HG02852 (cell line): ENCODE data around the gene SETD1A.
A peak's percentile ranks its signal among the peaks of the same experiment; 100 is the strongest.

ENCODE experiments used
- ATAC-seq: cut with Tn5 transposase; IDR thresholded peaks from one replicate; pipeline ENCODE4 v1.9.1; 2021; ENCODE audit warnings: mild to moderate bottlenecking, moderate library complexity; ENCODE audit not compliant: unreplicated experiment

SETD1A gene

DNA sequence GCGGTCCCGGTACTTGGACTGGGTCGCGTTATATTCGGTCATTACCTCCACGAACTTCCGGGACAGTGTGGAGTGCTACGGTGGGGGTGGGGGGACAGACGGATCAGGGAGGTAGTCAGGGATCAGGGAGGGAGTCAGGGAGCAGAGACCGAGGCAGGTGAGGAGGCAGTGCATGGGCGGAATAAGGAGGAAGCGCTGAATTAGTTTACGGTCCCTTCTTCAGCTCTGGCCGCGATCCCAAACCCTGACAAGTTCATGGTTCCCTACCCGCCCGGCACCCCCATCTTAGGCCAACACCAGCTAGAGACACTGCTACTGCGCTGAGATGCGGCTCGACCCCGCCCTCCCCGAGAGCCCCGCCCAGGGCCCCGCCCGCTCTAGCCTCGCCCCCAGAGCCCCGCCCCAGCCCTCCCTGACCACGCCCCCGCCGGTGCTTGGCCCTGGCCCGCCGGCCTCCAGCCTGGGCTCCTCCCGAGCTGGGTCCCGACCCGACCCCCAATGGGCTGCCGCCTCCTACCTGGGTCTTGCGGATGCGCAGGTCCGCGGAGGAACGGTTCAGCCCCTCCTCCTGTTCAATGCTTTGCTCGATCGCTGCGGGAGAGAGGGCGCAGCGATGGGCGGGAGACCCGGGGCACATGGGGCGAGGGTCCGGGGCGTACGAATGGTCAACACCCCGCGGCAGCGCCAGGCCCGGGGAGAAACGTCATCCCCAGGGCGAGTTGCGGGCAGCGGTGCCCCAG lies 39.6 kb downstream of the SETD1A start:
- ATAC-seq: peak; percentile 81

DNA sequence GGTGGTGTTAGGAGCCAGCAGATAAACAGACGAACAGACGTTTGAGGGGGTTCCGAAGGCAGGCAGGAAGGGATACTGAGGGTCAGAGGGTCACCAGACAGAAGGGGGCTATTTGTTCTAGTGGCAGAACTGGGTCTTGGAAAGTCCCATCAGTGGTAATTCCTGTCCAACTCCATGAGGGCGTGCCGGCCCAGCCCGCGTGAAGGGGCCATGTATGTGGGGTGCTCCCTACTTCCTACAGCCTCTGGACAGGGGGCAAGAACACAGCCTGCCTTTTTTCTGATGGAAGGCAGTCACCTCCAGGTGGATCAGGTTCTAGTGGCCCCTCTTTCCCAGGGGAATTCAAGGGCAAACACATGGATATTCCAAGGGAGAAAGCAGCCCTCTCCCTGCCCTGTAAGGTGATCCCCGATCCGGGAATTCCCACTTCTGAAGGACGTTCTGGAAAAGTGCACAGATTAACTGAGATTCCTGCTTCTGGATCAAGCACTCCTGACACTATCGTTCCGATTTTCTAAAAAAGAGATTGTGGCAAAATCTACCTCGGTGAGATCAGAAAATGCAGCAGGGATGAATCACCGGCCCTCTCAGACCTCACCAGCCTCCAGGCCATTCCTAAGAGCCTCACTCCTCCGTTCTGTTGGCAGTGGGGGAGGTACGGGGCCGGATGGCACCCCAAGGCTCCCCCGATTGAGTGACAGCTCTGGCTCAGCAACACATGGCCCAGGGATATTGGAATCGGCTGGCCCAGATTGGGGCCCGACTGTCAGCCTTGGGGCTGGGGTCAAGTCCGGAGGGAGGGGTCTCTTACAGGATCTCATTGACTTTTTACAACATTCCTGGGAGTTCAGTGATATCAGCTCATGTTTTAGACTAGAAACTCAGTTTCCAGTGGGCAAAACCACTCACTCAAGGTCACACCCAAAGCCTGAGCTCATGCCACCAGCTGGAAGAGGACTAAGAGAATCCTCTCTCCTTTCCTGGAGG lies 40.5 kb downstream of the SETD1A start:
- no peak for ATAC-seq

DNA sequence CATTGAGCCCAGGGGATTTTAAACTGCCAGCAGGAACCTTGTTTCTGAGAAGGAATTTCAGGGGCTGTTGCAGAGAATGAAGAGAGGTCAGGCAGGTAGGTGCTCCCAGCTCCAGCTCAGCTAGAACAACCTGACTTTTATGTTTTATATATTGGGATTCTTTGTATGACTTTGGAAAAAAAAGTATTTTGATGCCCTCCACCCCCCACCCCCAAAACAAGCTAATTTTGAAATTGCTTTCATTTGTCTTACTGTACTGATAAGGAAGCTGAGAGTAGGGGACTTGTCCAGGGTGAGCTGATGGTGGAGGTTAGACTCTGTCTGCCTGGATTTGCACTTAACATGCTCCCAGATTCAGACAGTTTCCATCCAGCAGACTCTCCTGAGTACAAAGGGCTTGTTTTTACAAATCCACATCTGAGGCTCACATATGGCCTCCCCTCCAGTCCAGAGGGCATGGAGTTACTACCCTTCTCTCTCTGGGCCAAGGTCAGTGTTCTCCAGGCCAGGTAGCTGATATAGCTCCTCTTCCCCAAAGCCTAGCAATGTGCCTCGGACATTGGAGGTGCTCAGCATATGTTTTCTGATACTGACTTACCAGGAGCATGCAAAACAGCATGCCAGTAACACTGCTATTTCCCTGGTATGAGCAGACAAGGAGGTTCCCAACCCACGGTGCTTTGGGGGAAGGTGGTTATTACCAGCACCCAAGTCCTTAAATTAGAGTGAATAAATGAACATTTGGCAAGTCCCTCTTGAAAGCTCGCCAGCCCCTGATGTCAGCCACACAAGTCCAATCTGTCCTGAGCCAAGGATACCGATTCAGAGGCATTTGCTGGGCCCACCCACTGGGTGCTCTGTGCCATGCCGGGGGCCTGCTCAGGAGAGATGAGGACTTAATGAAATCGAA lies 41.6 kb downstream of the SETD1A start:
- no peak for ATAC-seq

DNA sequence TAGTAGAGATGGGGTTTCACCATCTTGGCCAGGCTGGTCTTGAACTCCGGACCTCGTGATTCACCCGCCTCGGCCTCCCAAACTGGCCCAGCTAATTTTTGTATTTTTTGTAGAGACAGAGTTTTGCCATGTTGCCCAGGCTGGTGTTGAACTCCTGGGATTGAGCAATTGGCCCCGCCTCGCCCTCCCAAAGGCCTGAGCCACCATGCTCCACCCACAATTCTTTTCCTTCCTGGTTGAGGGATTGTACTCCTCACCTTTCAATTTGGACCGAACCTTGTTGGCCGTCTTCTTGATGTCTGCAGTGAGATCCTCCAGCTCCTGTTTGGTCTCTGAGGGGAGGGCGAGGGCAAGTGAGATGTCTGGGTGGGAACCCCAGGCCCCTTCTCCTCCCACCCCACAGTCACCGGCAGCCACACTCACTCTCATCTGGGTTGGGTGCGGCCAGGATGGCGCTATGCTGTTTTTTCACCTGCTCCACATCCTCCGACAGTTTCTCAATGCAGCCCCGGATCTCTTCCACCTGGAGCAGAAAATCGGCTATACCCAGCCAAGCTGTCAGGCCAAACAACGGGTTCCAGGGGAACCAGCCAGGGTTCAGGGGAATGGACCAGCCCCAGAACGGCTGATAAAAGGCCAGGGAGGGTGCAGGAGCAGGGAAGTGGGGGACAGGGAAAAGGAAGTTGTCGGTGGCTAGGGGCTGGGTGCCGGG lies 43.3 kb downstream of the SETD1A start:
- ATAC-seq: no peak

DNA sequence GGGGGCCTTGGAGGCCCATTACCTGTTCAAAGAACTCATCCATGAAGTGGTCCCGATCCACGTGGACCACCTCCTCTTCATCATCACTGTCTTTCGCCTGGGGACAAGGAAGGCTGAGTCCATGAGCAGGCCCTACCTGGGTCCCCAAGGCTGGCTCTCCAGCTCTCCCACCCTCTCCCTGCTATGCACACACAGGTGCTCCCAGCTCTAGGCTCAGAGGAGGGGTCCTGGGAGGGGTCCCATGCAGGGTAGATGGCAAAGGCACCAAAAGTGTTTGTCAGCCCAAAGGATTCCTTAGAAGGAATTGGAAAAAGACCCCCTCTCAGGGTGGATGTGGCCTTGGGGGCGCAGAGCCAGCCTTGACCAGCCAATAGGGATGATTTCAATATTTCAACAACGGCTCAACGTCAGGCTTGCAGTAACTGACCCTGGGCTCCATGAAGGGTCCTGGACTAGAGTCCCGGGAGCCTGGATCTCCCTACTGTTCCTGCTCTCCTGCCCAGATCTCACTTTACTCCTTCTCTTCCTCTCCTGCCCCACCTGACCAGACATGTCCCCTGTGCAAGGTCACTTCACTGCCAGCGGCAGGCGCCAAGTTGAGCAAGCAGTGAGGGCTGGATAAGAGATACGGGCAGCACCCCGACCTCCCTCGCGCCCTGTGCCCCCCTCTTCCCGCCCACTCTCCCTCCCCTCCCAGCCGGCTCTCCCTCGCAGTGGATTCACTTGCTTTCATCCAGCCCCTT lies 44.1 kb downstream of the SETD1A start:
- ATAC-seq: no peak

DNA sequence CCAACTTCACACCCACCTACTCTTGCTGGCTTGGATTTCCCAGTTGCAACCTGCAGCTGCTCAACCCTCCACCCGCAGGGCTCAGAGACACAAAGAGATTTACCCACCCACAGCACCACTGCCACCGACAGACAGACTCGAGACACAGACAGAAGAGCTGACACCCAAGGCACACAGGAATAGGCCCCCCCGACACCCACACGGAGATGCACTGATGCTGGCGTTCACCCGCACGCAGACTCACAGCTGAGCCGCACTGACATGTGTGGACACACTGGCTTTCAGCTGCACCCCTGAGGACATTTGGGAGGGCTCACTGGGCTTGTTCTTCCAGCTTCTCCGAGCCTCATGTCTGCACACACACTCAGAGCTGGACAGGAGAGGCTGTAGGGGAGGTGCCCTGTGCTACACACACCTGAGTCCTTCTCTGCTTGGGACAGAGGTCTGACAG lies 44.7 kb downstream of the SETD1A start:
- no peak for ATAC-seq

DNA sequence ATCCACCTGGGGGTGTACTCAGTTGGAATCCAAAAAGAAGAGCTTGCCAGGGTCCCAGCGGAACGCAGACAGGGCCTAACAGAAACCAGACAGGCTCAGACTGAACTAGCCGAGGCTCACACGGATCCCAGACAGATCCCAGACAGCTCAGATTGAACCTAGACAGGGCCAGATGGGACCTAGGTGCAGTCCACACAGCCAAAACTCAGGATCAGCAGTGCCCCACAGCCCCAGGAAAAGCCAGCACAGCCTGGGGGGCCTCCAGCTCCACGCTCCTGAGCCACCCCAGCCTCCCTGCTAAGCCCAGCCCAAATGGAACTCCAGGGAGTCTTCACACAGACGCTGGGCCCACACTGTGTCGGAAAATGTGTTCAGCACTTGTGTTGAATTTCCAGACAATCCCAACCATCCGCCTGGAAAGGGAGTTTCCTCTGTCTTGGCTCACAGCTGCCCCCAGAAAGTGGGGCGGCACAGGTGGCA lies 45.3 kb downstream of the SETD1A start:
- ATAC-seq: no peak

DNA sequence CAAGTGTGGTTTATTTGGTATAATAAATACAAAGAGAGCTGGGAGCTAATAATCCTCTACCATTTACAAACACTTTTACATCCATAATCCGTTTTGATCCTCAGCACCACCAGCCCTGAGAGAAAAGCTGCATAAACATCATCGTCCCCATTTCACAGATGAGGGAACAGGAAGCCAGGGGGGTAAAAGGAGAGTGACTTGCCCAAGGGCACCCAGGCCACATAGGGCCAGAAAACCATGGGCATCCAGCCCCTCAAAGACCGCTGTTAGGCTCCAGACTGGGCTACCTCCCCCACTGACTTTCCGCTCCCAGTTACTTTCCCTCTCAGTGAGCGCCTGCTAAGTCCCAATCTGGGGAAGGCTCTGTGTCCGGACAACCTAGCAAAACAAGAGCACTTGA lies 46.2 kb downstream of the SETD1A start:
- ATAC-seq: no peak

DNA sequence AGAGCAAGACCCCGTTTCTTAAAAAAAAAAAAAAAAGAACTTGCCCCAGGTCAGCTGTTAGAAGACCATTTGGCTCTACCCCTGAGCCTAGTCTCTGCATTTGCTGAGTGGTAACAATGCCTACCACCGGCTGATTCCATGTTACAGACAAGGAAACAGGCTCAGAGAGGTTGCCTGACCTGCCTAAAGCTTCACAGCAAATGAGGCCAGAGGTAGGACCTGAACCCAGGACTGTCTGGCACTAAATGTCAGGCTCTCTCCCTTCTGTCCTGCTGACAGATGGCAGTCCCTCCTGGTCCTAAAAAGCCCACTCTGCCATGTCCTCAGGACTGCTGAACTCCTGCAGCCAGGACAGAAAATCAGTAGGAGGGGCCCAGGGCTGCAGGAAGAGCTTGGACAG lies 47.1 kb downstream of the SETD1A start:
- ATAC-seq: no peak

DNA sequence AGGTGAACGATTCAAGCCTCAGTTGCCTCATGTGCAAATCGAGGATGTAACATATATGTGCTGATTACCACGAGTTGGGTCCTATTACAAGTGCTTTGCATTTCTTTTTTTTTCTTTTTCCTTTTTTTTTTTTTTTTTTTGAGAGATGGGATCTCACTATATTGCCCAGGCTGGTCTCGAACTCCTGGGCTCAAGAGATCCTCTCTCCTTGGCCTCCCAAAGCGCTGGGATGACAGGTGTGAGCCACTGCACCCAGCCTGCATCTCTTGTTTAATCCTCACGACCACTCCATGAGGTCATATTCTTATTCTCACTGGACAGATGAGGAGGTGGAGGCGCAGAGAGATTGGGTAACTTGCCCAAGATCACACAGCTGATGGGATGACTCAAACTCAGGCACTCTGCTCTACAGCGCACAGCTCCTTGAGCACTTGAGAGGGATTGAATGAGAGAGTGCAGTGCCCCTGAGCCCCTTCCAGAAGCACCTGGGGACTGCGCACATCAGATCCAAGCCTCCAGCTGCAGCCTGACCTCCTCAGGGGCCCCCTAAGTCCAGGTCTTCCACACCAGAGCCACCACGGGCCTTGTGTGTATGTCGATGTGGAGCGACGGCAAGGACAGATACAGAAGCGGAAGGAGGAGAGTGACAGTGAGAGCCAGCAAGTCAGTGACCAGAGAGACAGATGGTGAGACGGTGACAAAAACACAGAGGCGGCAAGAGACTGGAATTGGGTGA lies 48.0 kb downstream of the SETD1A start:
- no peak for ATAC-seq

DNA sequence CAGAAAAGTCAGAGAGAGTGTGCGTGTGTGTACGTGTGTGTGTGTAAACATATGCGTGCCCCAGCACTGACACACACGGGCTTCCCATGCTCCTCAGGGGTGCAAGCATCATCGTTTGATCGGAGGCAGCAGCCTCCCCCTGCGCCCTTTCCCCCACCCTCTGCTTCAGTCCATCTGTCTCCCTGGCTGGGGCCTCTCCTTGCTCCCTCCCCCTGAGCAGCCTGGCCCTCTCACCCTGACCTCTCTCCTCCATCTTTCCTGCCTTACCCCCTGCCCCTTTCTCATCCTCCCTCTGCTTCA lies 48.5 kb downstream of the SETD1A start:
- no peak for ATAC-seq

DNA sequence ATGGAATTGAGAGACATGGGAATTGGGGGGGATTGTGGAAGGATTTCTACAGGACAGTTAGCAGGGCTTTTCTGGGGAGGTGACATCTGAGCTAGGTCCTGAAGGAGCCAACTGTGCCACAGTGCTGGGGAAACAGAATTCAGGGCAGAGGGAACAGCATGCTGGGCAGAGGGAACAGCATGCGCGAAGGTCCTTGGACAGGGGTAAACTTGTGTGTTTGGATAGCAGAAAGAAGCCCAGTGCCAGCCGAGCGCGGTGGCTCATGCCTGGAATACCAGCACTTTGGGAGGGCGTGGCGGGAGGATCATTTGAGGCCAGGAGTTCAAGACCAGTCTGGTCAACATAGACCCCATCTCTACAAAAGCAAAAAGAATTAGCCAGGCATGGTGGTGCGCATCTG lies 49.0 kb downstream of the SETD1A start:
- no peak for ATAC-seq

DNA sequence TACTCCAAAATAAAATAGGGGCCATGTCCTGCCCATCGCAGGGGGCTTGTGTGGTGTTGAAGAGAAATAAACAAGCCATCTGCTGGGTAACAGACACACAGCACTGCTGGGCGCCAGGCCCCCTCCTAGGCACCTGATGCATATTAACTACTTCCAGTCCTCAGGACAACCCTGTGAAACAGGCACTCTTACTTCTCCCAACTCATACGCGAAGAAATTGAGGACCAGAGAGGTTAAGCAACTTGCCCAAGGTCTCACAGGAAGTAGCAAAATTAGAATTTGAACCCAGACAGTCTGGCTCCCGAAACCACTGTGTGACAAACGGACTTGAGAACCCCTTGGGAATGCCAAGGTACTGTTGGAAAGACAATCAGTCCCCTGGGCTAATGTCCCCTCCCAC lies 50.1 kb downstream of the SETD1A start:
- no peak for ATAC-seq

DNA sequence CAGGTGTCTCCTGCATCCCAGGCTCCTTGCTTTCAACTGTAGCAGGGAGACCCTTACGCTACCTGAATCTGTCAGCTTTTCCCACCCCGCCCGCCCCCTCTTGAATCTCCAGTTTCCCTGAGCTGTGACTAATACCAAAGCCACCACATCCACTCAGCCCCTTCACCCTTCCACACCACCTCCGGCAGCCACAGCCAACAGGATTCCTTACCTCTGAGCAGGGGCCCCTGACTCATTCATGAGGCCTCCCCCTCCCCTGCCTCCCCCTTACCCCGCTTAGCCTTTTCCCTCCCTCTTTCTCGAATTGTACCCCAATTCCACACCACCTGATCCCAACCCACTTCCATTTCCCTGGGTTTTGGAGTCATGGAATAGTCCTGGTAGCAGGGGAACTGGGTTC lies 50.6 kb downstream of the SETD1A start:
- no peak for ATAC-seq

DNA sequence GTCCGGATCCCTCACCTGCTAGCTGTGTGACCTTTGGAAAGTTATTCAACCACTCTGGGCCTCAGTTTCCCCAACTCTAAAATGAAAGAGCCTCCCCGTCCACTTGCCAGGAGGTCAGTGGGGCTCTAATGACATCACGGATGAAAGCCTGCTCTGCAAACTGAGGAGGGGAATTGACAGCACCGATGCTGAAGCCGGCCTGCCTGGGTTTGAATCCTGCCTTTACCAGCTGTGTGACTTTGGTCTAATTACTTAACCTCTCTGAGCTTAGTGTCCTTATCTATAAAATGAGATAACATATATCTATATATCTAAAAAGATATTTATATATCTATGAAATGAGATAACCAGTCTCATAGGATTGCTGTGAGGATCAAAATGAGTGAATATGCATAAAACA lies 51.0 kb downstream of the SETD1A start:
- no peak for ATAC-seq

DNA sequence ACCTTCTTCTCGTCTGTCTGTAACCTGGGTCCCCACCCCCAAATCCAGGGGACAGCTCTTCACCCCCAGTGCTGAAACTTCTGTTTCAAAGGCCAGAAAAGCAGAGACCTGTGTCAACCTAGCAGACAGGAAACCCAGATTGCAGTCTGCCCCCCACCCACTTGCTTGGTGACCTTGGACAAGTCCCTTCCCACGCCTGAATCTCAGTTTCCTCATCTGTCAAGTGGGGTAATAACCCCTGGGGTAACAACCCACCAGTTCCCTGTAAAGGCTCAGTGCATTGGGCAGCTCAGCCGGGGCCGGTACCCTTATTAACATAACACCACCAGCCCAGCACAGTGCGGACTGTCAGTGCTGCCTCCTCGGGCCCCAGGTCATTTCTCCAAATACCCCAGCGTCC lies 51.6 kb downstream of the SETD1A start:
- no peak for ATAC-seq

DNA sequence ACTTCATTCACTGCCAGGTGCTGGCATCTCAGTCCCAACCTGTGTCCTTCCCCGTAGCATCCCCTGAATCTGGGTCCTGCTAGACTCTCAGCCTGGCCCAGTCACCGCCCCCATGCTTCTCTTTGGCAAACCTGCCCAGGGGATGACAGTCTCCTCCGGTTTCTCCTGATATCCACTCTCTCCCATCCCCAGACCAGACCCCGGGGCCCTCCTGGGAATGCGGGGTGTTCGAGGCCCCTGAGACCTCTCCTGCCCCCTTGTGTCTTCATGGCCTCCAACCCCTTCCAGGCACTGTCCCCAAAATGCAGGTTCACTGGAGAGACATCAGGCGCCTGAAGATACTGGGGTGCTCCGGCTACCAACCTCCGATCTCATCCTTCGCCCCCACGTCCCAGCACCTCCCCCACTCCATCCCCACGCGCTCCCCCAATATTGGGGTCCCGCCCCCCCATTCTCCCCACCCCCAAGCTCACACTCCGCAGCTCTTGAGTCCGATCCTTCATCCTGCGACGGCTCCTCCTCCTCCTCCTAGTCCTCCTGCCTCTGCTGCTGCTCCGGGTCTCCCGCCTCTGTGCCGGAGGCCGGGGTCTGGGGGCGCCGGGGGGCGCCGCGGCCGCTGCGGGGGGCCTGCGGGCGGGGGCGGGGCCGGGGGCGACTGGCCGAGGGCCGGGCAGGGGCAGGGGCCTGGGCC lies 52.5 kb downstream of the SETD1A start:
- ATAC-seq: no peak

DNA sequence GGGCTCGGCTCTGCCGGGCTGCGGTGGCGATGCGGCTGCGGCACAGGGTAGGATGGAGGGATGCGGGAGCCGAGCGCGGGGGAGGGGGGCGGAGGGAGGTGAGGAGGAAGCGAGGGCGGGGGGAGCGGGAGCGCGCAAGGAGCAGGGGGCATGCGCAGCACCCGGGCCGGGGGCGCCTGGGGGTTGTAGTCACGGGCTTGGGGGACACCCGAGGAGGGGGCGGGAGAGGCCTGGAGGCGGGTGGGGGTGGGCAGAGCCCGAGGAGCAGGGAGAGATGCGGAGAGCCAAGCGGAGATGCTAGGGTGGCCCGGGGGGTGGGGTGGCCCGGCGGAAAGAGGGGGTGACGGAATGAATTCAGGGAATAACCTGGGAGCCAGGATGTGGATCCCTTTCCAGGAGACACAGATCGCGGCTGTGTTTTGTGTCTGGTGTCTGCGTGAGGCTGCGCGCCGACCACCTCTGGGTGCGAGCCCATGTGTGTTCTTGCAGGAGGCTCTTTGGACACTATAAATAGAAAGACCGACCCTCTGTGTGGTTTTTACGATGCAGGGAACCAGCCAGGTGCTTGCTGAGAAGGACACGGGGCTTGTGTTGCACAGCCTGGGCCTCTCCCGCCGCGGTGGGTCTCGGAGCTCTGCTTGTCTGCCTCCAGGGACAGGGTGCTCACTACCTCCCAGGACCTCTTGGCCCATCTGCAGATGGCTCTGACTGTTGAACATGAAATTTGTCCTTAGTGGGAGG lies 53.2 kb downstream of the SETD1A start, which contains the start of gene STX1B:
STX1B (minus strand) TSS at position 54 of the 741 bp plus-strand sequence. CDS start 242 bp downstream, outside the sequence.
- ATAC-seq: no peak
